NB4 (cell line): ENCODE results near the gene EGLN3.

Experiments
- DNase-seq: peaks from one replicate; pipeline ENCODE4 v3.0.0; 2010; ENCODE audit warnings: low read depth
- H3K4me3 ChIP-seq: one replicate; pipeline ENCODE4 v1.5.1; 2011; ENCODE audit warnings: mild to moderate bottlenecking, low read depth, low read length, moderate library complexity
- CTCF ChIP-seq: IDR thresholded peaks from one replicate; pipeline ENCODE4 v1.5.1; 2012; ENCODE audit warnings: low read depth, low read length
- MAX ChIP-seq: IDR thresholded peaks from 2 replicates; pipeline ENCODE4 v1.6.1; 2011; ENCODE audit warnings: low read depth, low read length
- MYC ChIP-seq: IDR thresholded peaks from 2 replicates; pipeline ENCODE4 v1.6.1; 2011; ENCODE audit warnings: low read depth, low read length
- POLR2A ChIP-seq: IDR thresholded peaks from 2 replicates; pipeline ENCODE4 v1.6.1; 2011; ENCODE audit warnings: mild to moderate bottlenecking; ENCODE audit not compliant: insufficient read length; ENCODE audit errors: extremely low read depth

The EGLN3 gene

DNA sequence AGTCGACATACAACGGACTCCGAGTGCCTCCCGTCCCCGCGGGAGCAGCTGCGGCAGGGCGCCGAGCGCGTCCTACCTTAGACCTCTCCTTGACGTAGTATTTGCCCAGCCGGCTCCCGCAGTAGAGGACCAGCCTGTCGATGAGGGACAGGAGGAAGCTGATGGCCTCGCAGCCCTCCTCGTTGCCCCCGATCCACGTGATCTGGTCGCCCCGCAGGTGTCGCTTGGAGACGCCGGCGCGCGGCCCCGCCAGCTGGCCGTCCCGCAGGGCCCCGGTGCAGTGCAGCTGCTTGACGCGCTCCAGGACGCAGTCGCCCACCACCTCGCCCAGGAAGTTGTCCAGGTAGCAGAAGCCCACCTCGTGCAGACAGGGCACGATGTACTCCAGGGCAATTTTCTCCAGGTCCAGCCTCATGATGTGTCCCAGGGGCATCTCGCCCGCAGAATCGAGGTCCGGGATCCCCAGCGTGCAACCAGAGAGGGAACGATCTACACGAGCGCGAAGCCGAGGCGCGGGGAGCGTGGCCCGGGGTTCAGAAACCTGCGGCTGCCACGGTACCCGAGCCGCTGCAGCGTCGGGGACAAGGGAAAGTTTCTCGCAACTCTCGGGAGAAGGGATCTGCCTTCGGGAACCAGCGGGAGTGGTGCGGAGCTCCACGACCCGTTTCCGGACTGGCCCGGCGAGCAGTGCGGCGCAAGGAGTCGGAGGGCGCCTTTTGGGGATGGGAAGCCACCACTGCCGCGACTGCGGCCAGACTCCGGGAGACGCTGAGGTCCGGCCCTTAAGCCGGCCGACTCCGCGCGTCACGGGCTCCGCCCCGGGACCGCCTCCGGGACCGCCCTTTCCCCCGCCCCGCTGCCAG, at the start of gene EGLN3:
Gene EGLN3, minus strand, starts transcription at position 755 of the 863 bp plus-strand sequence. Its CDS starts 322 bp downstream, at position 433.
- no peak within 1 kb of the TSS for H3K4me3 ChIP-seq
- DNase-seq, result no peak
- TF ChIP-seq MYC, result no peak
- no peak for TF ChIP-seq CTCF
- no peak for TF ChIP-seq MAX
- no peak for TF ChIP-seq POLR2A

DNA sequence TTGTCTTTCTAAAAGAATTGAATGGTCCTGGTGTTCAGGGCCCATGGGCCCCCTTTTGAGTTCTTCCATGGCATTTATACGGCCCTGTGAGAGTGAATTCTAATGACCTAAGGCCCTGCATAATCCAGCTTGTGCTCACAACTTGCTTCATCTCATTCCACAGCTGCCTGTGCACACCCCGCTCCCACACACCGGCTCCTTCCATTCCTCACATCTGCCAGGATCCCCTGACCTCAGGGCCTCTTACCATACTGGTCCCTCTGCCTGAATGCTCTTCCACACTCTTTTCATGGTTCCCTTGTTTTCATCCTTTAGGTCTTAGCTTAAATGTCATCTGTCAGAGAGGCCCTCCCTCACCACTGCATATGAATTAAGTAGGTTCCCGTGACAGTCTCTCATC, 49.5 kb upstream of the EGLN3 start:
- TF ChIP-seq CTCF (no peak), MAX (no peak), MYC (no peak), POLR2A (no peak)
- DNase-seq, result no peak
- no peak overlapping the region for H3K4me3 ChIP-seq

DNA sequence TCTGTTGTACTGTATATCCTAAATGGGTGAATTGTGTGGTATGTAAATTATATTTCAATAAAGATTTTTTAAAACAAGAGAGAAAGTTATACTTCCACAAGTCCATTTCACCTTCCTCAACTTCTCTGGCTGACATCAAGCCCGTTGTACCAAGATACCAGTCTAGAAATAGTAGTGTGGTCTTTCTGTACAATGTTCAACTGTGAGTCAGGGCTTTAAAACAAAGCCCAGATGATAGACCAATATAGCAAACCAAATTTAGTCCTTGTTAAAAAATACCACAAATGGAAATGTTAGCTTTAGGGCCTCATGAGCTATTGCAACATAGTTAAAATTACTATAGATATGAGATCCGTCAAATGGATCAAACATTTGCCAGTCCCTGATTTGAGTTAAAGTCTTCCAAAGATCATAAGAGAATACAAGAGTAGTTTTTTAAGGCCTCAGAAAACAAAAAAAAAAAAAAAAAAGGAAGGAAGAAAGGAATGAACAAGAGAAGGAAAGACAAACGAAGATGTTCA, 49.0 kb upstream of the EGLN3 start:
- TF ChIP-seq POLR2A (no peak), MYC (no peak), CTCF (no peak), MAX (no peak)
- no peak for DNase-seq
- H3K4me3 ChIP-seq, result no peak overlapping the region

DNA sequence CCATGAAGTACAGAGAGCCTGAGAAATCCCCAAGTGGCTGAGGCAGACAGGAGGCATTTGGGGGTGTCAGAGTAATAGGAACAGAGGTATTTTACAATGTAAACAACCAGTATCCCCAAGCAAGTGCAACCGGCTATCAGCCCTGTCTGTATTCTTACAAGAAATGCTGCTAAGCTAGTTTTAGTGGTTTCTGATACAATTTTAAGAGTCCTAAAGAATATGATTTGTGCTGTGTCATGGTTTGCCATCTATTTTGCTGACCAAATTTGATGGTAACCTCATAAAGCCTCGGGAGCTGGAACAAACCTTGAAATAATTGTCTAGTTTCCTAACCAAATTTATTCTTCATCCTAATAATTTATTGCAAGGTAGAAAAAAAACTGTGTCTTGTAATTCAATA, 46.7 kb upstream of the EGLN3 start:
- no peak for DNase-seq

GRCh38 chr14:33996462-33996861, 45.6 kb upstream of the EGLN3 start:
- TF ChIP-seq MYC (no peak), MAX (no peak), POLR2A (no peak), CTCF (no peak)
- no peak overlapping the region for H3K4me3 ChIP-seq
- DNase-seq, result no peak

More for the DNA sequence above, 46.7 kb upstream of the EGLN3 start:
- no peak for TF ChIP-seq MAX
- TF ChIP-seq MYC, result no peak
- TF ChIP-seq POLR2A, result no peak
- TF ChIP-seq CTCF, result no peak
- H3K4me3 ChIP-seq, result no peak overlapping the region
